NT2/D1 (cell line): ENCODE measurements around the gene TOPBP1.

Source experiments
- SUZ12 ChIP-seq: IDR thresholded peaks from 2 replicates; pipeline ENCODE4 v1.6.1; 2011; ENCODE audit not compliant: insufficient read length, insufficient read depth; ENCODE audit errors: extremely low read depth
- YY1 ChIP-seq: IDR thresholded peaks from 2 replicates; pipeline ENCODE4 v1.6.1; 2011; ENCODE audit not compliant: insufficient read length, insufficient read depth

- TF ChIP-seq YY1 = no peak
- no peak for TF ChIP-seq SUZ12
Measured at GRCh38 chr3:133655731-133656515, 5.8 kb downstream of the TOPBP1 start.
